ENCODE results near the gene CPNE2.
"Not testable (repeated sequence)": the region's sequence is repeated elsewhere in the genome, so short reads cannot be mapped to it uniquely, and the experiment has no call there.

CPNE2 gene

DNA sequence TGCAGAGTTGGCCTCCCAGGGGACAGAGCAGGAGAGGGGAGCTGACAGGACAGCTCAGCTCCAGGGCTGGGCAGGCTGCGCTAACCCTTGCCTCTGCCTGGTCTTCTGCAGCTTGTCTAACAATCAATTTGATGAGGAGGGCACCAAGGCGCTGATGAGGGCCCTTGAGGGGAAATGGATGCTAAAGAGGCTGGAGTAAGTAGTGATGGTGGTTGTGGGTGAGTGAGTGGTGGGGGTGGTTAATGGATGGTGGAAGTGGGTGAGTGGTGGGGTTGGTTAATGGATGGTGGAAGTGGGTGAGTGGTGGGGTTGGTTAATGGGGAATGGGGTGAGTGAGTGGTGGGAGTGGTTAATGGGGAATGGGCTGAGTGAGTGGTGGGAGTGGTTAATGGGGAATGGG is 22.0 kb upstream of the CPNE2 start:
- no peak for DNase-seq

DNA sequence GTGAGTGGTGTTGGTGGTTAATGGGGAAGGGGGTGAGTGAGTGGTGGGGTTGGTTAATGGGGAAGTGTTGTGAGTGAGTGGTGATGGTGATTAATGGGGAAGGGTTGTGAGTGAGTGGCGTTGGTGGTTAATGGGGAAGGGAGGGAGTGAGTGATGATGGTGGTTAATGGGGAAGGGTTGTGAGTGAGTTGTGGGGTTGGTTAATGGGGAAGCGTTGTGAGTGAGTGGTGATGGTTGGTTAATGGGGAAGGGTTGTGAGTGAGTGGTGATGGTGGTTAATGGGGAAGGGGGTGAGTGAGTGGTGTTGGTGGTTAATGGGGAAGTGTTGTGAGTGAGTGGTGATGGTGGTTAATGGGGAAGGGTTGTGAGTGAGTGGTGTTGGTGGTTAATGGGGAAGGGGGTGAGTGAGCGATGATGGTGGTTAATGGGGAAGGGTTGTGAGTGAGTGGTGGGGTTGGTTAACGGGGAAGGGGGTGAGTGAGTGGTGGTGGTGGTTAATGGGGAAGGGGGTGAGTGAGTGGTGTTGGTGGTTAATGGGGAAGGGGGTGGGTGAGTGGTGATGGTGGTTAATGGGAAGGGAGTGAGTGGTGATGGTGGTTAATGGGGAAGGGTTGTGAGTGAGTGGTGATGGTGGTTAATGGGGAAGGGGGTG is 21.2 kb upstream of the CPNE2 start:
- DNase-seq: not testable (repeated sequence)

DNA sequence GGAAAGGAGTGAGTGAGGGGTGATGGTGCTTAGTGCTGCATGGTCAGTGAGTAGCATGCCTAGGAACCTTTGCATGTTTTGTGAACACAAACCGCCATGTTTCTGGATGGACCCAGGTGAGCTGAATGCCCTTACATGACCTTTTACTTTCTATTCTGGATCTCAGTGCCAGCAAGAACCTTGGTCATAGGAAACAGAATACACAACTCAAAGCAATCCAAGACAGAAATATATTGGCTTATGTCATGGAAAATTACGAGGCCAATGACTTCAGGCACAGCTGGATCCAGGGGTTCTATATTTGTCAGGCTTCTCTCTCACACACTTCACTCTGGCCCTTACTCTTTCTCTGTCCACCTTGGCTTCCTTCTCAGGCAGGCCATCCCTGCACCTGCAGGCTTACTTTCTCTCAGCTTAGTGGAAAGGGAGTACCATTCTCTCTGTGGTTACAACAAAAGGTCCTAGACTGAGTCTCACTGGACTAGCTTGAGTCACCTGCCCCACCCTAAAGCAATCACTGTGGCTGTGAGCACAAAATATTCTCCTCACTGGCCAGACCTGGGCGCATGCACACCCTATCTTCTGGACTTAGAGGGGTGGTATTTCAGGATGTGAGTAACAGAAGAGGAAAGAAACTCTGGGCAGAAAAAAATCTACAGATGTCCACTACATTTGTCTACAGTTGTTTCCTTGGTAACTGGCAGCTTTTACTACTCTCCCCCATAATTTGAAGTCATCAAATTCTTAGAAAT is 20.4 kb upstream of the CPNE2 start:
- DNase-seq: no peak

DNA sequence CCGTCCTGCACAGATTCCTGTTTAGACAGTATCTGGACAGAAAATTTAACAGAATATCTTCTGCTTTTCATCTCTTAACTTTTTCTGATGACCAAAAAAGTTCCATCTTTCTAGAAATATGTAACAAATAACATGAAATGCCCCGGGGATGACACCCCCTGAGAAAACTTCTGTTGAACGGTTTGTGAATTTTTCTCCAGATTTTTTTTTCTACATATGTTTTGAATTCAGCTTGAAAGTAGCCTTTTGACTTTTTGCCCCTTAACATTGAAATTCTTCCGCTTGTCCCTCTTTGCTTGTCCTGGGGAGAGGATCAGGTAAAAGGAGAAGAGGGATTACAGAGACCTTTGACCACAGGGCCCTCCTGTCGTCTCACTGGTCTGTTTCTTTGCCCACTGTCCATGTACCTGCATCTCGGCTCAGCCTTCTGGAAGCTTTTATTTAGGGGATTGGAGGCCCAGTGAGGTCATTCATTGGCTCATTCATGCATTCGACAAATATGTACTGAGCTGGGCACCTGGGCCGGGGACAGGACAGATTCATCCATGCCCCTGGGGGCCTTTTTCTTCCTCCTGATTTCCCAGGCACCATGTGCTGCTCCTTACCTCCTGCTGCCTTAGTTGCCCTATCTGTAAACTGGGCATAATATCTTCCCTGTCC is 19.6 kb upstream of the CPNE2 start:
- no peak for DNase-seq

DNA sequence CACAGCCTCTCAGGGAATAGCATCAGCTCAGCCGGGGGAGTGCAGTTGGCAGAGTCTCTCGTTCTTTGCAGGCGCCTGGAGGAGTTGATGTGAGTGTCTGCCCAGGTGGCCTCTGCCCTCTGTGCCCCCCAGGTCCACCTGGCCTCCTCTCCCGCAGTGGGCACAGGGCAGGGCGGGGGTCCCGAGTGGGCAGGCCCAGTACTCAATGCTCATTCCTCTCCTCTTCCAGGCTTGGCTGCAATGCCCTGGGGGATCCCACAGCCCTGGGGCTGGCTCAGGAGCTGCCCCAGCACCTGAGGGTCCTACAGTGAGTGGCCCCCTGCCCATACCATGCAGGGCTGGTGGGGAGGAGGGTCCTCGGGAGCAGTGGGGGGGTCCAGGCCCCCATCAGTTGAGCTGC is 14.7 kb upstream of the CPNE2 start:
- DNase-seq: no peak

DNA sequence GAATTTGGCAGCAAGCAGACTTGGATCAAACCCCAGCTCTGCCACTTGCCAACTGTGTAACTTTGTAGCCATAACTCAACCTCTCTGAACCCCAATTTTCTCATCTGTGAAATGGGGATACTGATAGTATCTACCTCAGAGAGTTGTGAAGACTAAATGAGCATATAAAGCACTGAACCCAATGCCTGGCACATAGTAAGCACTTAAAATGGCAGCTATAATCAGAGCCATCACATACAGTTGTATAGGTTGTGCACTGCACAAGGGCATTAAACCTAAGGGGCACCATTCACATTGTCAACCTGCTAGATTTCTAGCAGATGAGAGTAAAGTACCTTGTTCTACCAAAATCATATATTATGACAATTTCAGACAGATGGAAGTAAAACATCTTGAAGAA is 10.6 kb upstream of the CPNE2 start:
- no peak for DNase-seq

DNA sequence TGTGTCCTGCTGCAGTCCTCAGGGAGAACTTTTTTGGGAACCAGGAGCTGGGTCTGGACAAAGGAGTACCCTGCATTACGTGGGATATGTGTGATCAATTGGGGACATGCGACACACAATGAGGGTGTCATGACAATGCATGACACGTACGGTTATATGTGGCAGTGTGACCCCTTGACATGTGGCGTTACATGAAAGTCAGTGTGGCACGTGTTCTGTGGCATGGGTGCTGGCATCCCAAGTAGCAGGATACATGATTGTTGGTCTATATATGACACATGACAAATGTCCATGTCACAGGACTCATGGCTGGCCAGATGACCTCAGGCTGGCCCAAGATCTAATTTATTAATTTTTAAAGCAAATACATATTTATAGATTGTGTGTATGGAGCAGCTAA is 9.7 kb upstream of the CPNE2 start:
- no peak for DNase-seq

DNA sequence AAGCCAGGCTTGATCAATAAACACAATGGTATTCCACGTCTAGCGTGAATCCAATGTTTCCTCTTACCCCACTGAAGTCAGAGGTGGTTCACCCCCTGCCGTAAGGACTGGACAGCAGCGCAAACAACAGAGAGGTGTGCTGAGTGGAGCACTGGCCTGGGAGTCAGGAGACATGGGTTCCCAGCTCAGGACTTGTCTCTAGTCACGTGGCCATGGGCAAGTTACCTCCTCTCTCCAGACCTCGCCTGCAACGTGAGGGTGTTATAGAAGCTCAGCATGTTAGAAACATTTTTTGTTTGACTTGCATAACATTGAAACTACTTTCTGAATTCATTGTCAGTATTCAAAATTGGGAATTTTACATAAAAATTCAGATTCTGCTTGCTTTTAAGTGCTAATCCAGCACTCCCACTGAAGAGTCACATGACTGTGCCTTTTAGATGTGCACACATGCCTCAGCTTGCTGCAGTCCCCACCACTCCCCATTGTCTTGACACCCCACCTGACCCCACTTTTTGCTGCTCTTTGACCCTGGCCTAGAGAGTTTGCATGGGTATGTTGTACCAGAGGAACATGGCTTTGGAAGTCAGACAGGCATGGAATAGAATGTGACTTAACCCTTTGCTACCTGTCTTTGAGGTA is 8.8 kb upstream of the CPNE2 start:
- no peak for DNase-seq

DNA sequence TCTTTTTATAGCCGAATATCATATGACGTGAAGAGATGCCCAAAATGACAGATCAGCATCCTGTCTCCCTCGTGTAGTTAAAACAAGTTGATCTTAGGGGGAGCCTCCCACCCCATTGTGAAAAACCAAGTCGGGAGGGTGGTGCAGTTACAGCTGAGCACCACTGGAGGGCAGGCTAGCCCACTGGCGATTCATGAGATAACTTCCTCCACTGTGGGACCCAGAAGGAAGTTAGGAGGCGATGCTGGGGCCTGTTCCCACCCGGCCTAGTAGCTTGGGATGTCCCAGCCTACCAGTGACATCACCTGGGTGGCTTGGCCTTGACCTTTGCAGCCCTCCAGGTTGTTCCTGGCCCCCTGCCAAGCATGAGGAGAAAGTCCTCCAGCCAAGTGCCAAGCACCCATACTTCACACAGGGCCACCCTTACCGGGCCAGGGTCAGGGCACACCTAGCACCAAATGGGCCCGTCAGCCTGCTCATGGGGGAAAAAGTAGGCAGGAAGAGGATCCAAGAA is 8.1 kb upstream of the CPNE2 start:
- peak in 1 of 2 experiments; percentile 30 for DNase-seq

DNA sequence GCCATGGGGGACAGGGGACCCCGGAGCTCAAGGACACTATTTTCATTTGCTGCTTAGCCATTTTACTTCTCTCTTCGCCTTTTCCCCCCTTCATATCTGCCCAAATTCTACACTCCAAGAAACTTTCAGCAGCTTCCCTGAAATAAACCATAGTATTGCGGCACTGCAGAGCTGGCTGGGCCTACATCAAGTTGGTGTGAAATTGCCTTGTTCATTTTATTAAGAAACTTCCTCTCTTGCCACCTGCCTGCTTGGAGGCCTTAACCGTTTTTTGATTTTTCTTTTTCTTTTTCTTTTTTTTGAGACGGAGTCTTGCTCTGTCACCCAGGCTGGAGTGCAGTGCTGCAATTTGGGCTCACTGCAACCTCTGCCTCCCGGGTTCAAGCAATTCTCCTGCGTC is 7.4 kb upstream of the CPNE2 start:
- no peak for DNase-seq

DNA sequence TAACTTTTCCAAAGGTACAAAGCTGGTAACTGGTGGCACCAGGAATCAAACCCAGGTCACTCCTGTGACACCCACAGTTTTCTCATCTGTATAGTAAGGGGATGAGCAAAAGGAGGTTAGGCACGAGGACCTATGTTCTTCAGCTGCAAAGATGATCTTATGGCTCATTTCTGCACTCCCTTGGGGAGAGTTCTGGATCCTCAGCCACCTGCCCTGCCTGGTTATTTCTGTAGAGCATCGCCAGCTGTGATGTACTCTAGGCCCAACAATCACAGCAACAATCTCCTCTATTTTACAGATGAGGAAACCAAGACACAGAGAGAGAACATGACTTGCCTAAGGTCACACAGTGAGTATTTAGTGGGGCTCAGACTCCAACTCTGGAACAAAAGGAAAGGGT is 5.4 kb upstream of the CPNE2 start:
- DNase-seq: no peak

DNA sequence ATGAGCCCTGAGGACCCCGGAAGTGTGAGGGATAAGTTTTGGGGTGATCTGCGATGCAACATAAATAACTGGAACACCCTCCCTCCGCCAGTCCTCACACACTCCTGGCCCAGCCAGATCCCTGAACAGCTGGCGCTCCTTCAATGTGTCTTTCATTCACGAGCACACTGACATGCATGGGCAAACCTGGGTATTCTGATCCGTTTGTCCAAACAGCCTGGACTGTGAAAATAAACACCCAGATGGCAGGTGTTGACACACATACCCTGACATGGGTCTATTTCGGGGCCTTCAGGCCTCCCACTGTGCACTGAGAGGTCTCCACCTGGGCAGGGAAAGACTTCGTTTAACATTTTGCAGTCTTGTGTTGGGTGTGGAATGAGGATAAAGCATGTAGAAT is 3.0 kb upstream of the CPNE2 start:
- DNase-seq: no peak

DNA sequence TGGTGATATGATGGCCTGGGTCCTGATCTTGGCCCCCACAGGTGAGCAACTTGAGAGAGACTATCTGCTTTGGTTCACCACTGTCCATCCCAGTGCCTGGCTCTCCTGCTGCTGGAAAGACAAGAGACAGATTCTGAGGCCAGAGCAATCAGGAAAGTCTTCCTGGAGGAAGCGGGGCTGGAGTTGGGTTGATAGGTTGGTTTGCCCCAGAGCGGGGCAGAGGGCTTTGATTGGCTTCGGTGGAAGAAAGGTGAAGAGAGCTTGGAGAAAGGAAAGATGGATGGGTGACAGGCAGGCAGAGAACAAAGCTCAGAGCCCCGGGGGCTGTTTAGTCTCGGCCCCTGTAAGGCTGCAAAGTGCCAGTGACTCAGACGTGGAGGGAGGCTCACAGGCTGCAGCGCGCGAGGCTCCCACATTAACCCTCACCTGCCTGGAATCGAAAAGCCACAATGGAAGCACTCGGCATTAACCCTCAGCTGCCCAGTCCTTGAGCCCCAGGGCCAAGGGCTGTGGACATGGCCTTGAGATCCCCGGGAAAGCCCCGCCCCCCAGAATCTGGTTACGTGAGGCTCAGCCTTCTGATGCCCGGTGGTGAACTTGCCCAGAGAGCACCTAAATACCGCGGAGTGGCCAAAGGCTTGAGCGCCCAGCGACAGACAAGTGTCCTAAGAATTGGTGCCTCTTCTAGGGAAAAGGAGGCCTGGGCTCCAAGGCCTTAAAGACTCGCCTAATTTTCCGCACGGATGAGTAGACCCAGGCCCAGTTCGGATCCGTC is 996 bp upstream of the CPNE2 start:
- no peak for DNase-seq

DNA sequence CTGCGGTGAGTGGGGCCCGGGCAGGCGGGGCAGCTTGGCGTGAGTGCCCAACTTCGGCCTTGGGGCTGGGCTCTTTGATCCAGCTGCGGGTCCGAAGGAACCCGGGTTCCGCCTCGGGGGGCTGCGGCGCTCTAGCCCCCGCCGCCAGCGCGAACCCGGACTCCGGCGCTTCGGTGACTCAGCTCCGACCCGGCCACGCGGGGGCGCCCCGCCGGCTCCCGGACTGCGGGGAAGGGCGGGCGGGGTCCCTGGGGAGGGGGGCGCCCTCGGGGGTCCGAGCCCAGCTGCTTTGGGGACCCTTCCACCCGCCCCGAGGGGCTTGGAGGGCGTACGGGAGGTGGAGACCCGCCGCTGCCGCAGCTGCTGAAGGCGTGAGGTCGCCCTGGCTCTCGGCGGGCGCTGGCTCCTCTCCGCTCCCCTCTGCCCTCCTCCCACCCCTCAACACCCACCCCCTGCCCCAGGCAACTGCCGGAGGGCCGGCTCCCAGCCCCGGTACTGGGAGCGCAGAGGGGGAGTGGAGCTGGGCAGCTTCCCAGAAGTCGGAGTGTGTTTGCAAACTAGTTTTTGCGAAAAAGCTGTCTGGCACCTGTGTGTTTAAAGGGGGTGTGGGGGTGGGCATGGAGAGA is 516 bp downstream of the CPNE2 start:
- DNase-seq: peak in 1 of 2 experiments; percentile 49

DNA sequence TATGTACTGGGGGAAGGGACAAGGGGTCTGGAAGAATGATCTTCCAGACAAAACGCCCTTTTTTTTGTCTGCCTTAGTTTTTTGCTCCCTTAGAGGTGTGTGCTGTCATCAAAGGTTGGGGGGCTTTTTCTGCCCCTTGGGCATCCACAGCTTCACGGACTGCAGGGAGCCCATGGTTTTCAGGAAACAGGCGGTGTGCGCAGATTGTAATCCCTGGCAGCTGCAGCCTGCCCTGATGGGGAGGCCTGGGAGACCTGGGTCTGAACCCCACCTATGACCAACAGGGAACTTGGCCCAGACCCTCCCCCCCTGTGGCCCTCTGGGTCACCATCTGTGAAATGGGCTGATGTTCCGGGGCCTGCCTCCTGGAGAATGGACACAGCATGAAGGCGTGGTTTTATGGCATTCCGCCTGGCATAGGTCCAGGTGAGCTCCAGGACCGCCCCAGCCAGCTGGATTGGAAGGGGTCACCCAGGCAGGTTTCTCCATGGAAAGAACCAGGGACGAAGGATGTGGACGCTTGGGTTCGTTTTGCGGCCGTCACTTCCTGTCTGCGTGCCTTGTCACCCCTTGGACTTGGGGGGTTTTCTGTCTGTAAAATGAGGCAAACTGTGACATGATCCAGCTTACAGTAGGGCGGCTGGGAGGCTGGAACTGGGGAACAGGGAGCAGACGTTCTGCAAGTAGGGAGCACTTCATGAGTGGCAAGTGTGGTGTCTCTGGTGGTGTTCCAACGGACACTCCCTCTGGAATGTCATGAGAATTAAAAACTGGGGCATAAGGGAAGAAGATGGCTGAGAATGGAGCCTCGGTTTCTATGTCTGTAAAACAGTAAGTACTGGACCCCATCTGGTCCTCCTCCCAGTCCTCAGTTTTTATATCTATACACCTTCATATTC is 1.5 kb downstream of the CPNE2 start:
- no peak for DNase-seq

DNA sequence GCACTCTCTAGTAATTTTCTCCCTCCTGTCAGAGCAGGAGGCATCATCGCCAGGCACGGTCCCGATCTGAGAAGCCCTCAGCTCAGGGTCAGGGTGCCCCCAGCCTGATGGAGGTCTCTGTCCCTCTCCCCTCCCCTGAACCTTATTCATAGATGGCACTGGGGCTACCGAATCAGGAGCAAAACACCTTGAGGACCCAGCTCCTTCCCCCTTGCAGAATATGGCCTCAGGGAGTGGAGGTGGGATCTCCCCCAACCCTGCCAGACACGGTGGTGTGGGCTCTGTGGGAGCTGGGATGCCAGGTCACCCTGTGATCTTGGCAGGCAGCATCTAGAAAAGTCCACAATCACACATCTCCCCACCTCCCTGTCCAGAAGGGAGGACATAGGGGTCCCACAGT is 2.5 kb downstream of the CPNE2 start:
- no peak for DNase-seq

DNA sequence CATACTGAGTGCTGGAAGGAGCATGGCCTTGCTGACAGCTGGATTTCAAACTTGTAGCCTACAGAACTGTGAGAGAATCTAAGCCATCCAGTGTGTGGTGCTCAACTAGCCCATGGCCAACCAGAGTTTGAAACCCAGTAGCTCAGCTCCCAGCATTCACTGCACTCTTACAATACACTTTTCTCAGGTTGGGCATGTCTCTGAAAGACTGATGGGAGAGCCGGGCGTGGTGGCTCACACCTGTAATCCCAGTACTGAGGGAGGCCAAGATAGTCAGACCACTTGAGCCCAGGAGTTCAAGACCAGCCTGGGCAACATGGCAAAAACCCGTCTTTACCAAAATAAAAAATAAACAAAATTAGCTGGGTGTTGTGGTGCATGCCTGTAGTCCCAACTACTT is 3.8 kb downstream of the CPNE2 start:
- no peak for DNase-seq

DNA sequence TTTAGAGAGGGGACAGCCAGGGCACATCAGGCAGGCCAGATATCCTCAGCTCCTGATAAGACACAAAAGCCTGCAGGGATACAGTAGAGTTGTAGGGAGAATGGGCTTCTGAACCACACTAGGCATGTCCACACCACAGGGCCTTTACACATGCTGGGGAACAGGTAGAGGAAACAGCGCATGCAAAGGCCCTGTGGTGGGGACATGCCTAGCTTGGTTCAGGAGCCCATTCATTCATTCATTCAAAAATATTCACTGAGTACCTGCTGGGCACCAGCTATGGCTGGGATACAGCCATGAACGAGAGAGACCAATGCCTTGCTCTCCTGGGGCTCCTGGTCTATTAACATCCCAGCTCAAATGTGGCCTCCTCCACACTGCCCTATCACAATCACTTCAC is 4.4 kb downstream of the CPNE2 start:
- no peak for DNase-seq

DNA sequence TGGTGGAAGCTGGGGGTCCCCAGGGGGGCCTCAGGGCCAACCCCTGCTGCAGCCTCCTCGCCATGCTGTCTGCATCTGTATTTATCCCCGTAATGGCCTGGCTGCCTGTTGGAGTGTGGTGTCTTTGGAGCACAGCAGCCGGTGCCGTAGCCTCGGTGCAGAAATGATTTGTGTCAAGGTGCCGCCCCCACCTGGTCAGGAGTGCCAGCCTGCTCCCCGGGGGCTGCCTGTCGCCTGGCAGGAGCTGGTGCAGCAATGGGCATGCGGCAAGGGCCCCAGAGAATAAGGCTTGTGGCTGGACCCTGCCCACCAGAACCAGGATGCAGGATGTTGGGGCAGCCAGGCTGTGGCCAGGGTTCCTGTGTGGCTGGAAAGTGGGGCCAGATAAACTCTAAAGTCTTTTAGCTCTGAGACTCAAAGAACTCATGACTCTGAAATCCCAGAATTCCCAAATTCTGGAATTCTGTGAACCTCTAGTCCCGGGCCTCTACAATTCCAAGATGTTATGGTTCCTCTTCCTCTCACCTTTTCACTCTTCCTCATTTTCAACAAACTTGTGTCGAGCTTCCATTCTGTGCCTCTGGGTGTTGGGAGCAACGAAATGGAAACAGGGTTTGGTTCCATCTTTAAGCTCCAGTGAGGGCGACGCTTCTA is 5.9 kb downstream of the CPNE2 start:
- no peak for DNase-seq

DNA sequence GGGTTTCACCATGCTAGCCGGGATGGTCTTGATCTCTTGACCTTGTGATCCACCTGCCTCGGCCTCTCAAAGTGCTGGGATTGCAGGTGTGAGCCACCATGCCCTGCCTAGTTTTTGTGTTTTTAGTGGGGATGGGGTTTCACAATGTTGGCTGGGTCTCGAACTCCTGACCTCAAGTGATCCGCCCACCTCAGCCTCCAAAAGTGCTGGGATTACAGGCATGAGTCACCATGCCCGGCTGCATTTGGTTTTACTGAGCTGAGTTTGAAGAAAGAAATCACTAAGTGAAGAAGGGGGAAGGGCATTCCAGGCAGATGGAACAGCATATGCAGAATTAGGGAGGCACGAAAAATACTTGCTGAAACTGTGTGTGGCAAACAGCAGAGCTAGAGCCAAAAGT is 7.6 kb downstream of the CPNE2 start:
- DNase-seq: not testable (repeated sequence)

DNA sequence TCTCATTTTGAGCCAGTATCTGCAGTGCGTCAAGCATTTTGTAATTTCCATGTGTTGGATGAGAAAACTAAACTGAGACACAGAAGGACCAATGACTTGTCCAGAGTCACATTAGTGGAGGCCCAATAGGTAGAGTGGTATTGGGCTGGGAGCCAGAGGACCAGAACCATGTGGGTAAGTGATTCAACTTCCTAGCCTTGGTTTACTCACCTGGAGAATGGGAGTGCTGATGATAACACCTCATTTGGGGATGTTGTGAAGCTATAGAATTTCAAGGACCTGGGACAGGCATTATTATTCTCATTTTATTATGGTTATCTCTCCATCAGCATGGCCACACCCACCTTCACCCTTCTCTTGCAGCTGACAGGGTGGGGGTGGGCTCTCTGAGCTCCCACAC is 8.1 kb downstream of the CPNE2 start:
- no peak for DNase-seq
